SK-N-SH treated with all-trans-retinoic acid at 6 μM for 48 hours (cell line): ENCODE measurements around the gene WNK2.

Source experiments
- ATAC-seq: fragments of 200-7000 bp; cut with Tn5 transposase; 3 replicates; pipeline ENCODE4 v1.9.1; 2020; ENCODE audit warnings: mild to moderate bottlenecking, moderate library complexity
- ARNTL ChIP-seq: fragments of 450-650 bp; formaldehyde crosslinking; IDR thresholded peaks from 2 replicates; pipeline ENCODE4 v1.5.0; 2020; ENCODE audit warnings: low read depth, mild to moderate bottlenecking, moderate library complexity, borderline replicate concordance
- CREB5 ChIP-seq: fragments of 250-450 bp; sonication (Bioruptor Pico); IDR thresholded peaks from 2 replicates; pipeline ENCODE4 v1.5.1; 2020; ENCODE audit warnings: low read depth, mild to moderate bottlenecking, moderate library complexity
- CSDC2 ChIP-seq: fragments of 250-450 bp; sonication (Bioruptor Pico); IDR thresholded peaks from 2 replicates; pipeline ENCODE4 v1.5.0; 2020; ENCODE audit warnings: mild to moderate bottlenecking, moderate library complexity
- CSRNP3 ChIP-seq: fragments of 250-450 bp; sonication (Bioruptor Pico); IDR thresholded peaks from 2 replicates; pipeline ENCODE4 v1.5.1; 2021; ENCODE audit warnings: mild to moderate bottlenecking, moderate library complexity
- ESRRG ChIP-seq: fragments of 250-450 bp; sonication (Bioruptor Pico); IDR thresholded peaks from 2 replicates; pipeline ENCODE4 v1.6.1; 2021; ENCODE audit warnings: mild to moderate bottlenecking
- GLIS3 ChIP-seq: fragments of 250-450 bp; sonication (Bioruptor Pico); IDR thresholded peaks from 2 replicates; pipeline ENCODE4 v1.5.0; 2020; ENCODE audit warnings: mild to moderate bottlenecking, moderate library complexity
- ISL1 ChIP-seq: fragments of 250-450 bp; sonication (Bioruptor Pico); IDR thresholded peaks from 2 replicates; pipeline ENCODE4 v2.1.2; 2022; ENCODE audit warnings: mild to moderate bottlenecking, moderate library complexity
- OSR1 ChIP-seq: fragments of 250-450 bp; sonication (Bioruptor Pico); IDR thresholded peaks from 2 replicates; pipeline ENCODE4 v1.8.0; 2022; ENCODE audit warnings: moderate library complexity, mild to moderate bottlenecking, inconsistent platforms
- POU6F1 ChIP-seq: fragments of 250-450 bp; sonication (Bioruptor Pico); IDR thresholded peaks from 2 replicates; pipeline ENCODE4 v1.8.0; 2021; ENCODE audit warnings: low read depth, mild to moderate bottlenecking, moderate library complexity, borderline replicate concordance
- RARB ChIP-seq: fragments of 250-450 bp; sonication (Bioruptor Pico); IDR thresholded peaks from 2 replicates; pipeline ENCODE4 v1.8.0; 2021; ENCODE audit warnings: mild to moderate bottlenecking, moderate library complexity
- SNAI2 ChIP-seq: fragments of 250-450 bp; sonication (Bioruptor Pico); IDR thresholded peaks from 2 replicates; pipeline ENCODE4 v1.5.0; 2020; ENCODE audit warnings: mild to moderate bottlenecking, moderate library complexity
- TCF4 ChIP-seq: fragments of 250-450 bp; sonication (Bioruptor Pico); IDR thresholded peaks from 2 replicates; pipeline ENCODE4 v1.8.0; 2021; ENCODE audit warnings: mild to moderate bottlenecking, moderate library complexity, borderline replicate concordance
- TOX ChIP-seq: fragments of 250-450 bp; sonication (Bioruptor Pico); IDR thresholded peaks from 2 replicates; pipeline ENCODE4 v1.8.0; 2021; ENCODE audit warnings: mild to moderate bottlenecking, moderate library complexity, borderline replicate concordance
- TSHZ2 ChIP-seq: fragments of 250-450 bp; sonication (Bioruptor Pico); IDR thresholded peaks from 2 replicates; pipeline ENCODE4 v1.5.0; 2020; ENCODE audit warnings: mild to moderate bottlenecking, moderate library complexity
- ZFP30 ChIP-seq: fragments of 450-650 bp; formaldehyde crosslinking; IDR thresholded peaks from 2 replicates; pipeline ENCODE4 v1.5.0; 2022; ENCODE audit warnings: mild to moderate bottlenecking, moderate library complexity
- ZNF70 ChIP-seq: fragments of 450-650 bp; formaldehyde crosslinking; IDR thresholded peaks from 2 replicates; pipeline ENCODE4 v1.5.0; 2020; ENCODE audit warnings: mild to moderate bottlenecking, moderate library complexity
- ZNF8 ChIP-seq: fragments of 450-650 bp; formaldehyde crosslinking; IDR thresholded peaks from 2 replicates; pipeline ENCODE4 v1.5.0; 2020; ENCODE audit warnings: mild to moderate bottlenecking, moderate library complexity

WNK2 gene

GRCh38 chr9:93288891-93289883, 105.2 kb downstream of the WNK2 start:
- TF ChIP-seq POU6F1 (CRISPR knock-in tag) = no peak
- TF ChIP-seq CSRNP3 (CRISPR knock-in tag) = no peak
- TF ChIP-seq CSDC2 (CRISPR knock-in tag) = no peak
- no peak for TF ChIP-seq SNAI2 (CRISPR knock-in tag)
- TF ChIP-seq ESRRG (CRISPR knock-in tag) = no peak
- no peak for TF ChIP-seq ZNF8 (CRISPR knock-in tag)
- no peak for TF ChIP-seq ZFP30 (CRISPR knock-in tag)
- TF ChIP-seq ZNF70 (CRISPR knock-in tag) = no peak
- TF ChIP-seq TSHZ2 (CRISPR knock-in tag) = no peak
- TF ChIP-seq CREB5 (CRISPR knock-in tag) = no peak
- no peak for TF ChIP-seq RARB
- no peak for TF ChIP-seq ISL1 (CRISPR knock-in tag)
- no peak for TF ChIP-seq OSR1 (CRISPR knock-in tag)
- no peak for TF ChIP-seq ARNTL (CRISPR knock-in tag)
- ATAC-seq = no peak

- ATAC-seq = no peak
- TF ChIP-seq GLIS3 (CRISPR knock-in tag) (no peak), RARB (no peak), CSRNP3 (CRISPR knock-in tag) (no peak), TCF4 (no peak), TOX (CRISPR knock-in tag) (no peak), OSR1 (CRISPR knock-in tag) (no peak)
These were observed 106.8 kb downstream of the WNK2 start for GRCh38 chr9:93290495-93291434.

GRCh38 chr9:93291536-93292287, 107.8 kb downstream of the WNK2 start:
- no peak for ATAC-seq
- no peak for TF ChIP-seq CSDC2 (CRISPR knock-in tag)
- no peak for TF ChIP-seq ISL1 (CRISPR knock-in tag)
- TF ChIP-seq TCF4 = no peak
- no peak for TF ChIP-seq ARNTL (CRISPR knock-in tag)
- TF ChIP-seq ESRRG (CRISPR knock-in tag) = no peak
- TF ChIP-seq CSRNP3 (CRISPR knock-in tag) = no peak
- TF ChIP-seq, all 23 proteins: peak for 0
